ENCODE measurements around the gene TMCC1.

The TMCC1 gene

GRCh38 chr3:129703913-129704312, 189.6 kb downstream of the TMCC1 start:
- TF ChIP-seq ISL1 (CRISPR knock-in tag; IDR thresholded peaks at IDR 0.05), result no peak
- no peak for TF ChIP-seq CREB5 (CRISPR knock-in tag; IDR thresholded peaks at IDR 0.05; ENCODE audit: low read depth)
- TF ChIP-seq ESRRG (CRISPR knock-in tag; IDR thresholded peaks at IDR 0.05), result no peak
- no peak for TF ChIP-seq CSRNP3 (CRISPR knock-in tag; IDR thresholded peaks at IDR 0.05)
- no peak for TF ChIP-seq CSDC2 (CRISPR knock-in tag; IDR thresholded peaks at IDR 0.05)
- no peak for TF ChIP-seq ZNF70 (CRISPR knock-in tag; IDR thresholded peaks at IDR 0.05)
- TF ChIP-seq TCF4 (CRISPR knock-in tag; IDR thresholded peaks at IDR 0.05; ENCODE audit: borderline replicate concordance), result no peak
- TF ChIP-seq POU6F1 (CRISPR knock-in tag; IDR thresholded peaks at IDR 0.05; ENCODE audit: borderline replicate concordance, low read depth), result no peak
- TF ChIP-seq TOX (CRISPR knock-in tag; IDR thresholded peaks at IDR 0.05; ENCODE audit: borderline replicate concordance), result no peak
- no peak for TF ChIP-seq ZNF8 (CRISPR knock-in tag; IDR thresholded peaks at IDR 0.05)
- TF ChIP-seq ARNTL (CRISPR knock-in tag; IDR thresholded peaks at IDR 0.05; ENCODE audit: borderline replicate concordance, low read depth), result no peak
- TF ChIP-seq ZFP3 (CRISPR knock-in tag; IDR thresholded peaks at IDR 0.05), result no peak
- ATAC-seq, result no peak

GRCh38 chr3:129702934-129703712, 190.4 kb downstream of the TMCC1 start:
- no peak for ATAC-seq
- no peak for TF ChIP-seq BACH2 (CRISPR knock-in tag; IDR thresholded peaks at IDR 0.05; ENCODE audit: borderline replicate concordance)
- TF ChIP-seq SNAI2 (CRISPR knock-in tag; IDR thresholded peaks at IDR 0.05), result no peak
- TF ChIP-seq TCF4 (CRISPR knock-in tag; IDR thresholded peaks at IDR 0.05; ENCODE audit: borderline replicate concordance), result no peak
- TF ChIP-seq PPARA (CRISPR knock-in tag; IDR thresholded peaks at IDR 0.05; ENCODE audit: borderline replicate concordance), result no peak
- no peak for TF ChIP-seq CREB5 (CRISPR knock-in tag; IDR thresholded peaks at IDR 0.05; ENCODE audit: low read depth)
- no peak for TF ChIP-seq CSRNP3 (CRISPR knock-in tag; IDR thresholded peaks at IDR 0.05)
- TF ChIP-seq PATZ1 (CRISPR knock-in tag; IDR thresholded peaks at IDR 0.05; ENCODE audit: borderline replicate concordance), result no peak
- no peak for TF ChIP-seq OSR1 (CRISPR knock-in tag; IDR thresholded peaks at IDR 0.05)
- TF ChIP-seq ZNF8 (CRISPR knock-in tag; IDR thresholded peaks at IDR 0.05), result no peak
- no peak for TF ChIP-seq ZNF565 (CRISPR knock-in tag; conservative IDR thresholded peaks at IDR 0.05; ENCODE audit: low read depth)
- no peak for TF ChIP-seq GLIS3 (CRISPR knock-in tag; IDR thresholded peaks at IDR 0.05)
- no peak for TF ChIP-seq ISL1 (CRISPR knock-in tag; IDR thresholded peaks at IDR 0.05)

GRCh38 chr3:129701161-129701560, 192.3 kb downstream of the TMCC1 start:
- TF ChIP-seq ZC3H10 (CRISPR knock-in tag; IDR thresholded peaks at IDR 0.05) (no peak), ISL1 (CRISPR knock-in tag; IDR thresholded peaks at IDR 0.05) (no peak), CSRNP3 (CRISPR knock-in tag; IDR thresholded peaks at IDR 0.05) (no peak), GLIS3 (CRISPR knock-in tag; IDR thresholded peaks at IDR 0.05) (no peak), ESRRG (CRISPR knock-in tag; IDR thresholded peaks at IDR 0.05) (no peak), CSDC2 (CRISPR knock-in tag; IDR thresholded peaks at IDR 0.05) (no peak), PPARA (CRISPR knock-in tag; IDR thresholded peaks at IDR 0.05; ENCODE audit: borderline replicate concordance) (no peak), RARB (CRISPR knock-in tag; IDR thresholded peaks at IDR 0.05) (no peak), TCF4 (CRISPR knock-in tag; IDR thresholded peaks at IDR 0.05; ENCODE audit: borderline replicate concordance) (no peak)
- ATAC-seq, result no peak
